NCI-H1105 treated with DMSO at 0.1 percent for 48 hours (cell line): ENCODE measurements around the gene GRK5.
A peak's percentile ranks its signal among the peaks of the same experiment; 100 is the strongest.
"Not testable (repeated sequence)": the region's sequence is repeated elsewhere in the genome, so short reads cannot be mapped to it uniquely, and the experiment has no call there.

ENCODE experiments used
- DNase-seq: peaks from one replicate; lab custom pipeline; 2025; lab: John Stamatoyannopoulos, UW

GRK5 gene

DNA sequence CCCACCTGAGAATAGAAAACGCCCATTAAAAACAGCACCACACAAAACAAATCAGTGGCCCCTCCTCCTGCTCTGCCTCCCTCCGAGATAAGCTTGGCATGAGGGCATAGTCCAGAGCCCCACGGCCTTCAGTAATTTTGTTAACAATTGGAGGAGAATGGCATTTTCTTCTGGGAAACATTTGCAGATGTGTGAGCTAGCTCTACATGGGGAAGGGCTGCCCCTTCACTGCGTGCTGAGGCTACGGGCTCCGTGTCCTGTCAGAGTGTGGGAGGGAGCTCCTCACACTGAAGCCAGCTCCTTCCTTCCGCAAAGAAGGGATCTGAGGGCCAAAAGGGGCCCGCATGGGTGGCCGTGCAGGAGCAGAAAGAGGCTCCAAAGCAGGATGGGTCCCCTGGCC is 15.2 kb downstream of the GRK5 start:
- no peak for DNase-seq

- DNase-seq = no peak
Observed at GRCh38 chr10:119222966-119223386, 15.6 kb downstream of the GRK5 start.

GRCh38 chr10:119225083-119225658 is 17.8 kb downstream of the GRK5 start:
- DNase-seq = no peak

- no peak for DNase-seq
Observed at GRCh38 chr10:119227825-119228224, 20.5 kb downstream of the GRK5 start.

- no peak for DNase-seq
Observed at GRCh38 chr10:119231654-119232053, 24.3 kb downstream of the GRK5 start.

DNA sequence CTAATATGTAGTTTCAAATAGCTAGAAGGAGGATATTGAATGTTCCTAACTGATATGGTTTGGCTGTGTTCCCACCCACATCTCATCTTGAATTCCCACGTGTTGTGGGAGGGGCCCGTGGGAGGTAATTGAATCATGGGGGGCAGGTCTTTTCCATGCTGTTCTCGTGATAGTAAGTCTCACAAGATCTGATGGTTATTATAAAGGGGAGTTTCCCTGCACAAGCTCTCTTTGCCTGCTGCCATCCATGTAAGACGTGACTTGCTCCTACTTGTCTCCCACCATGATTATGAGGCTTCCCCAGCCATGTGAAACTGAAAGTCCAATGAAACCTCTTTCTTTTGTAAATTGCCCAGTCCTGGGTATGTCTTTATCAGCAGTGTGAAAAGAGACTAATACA is 25.1 kb downstream of the GRK5 start:
- not testable (repeated sequence) for DNase-seq

DNA sequence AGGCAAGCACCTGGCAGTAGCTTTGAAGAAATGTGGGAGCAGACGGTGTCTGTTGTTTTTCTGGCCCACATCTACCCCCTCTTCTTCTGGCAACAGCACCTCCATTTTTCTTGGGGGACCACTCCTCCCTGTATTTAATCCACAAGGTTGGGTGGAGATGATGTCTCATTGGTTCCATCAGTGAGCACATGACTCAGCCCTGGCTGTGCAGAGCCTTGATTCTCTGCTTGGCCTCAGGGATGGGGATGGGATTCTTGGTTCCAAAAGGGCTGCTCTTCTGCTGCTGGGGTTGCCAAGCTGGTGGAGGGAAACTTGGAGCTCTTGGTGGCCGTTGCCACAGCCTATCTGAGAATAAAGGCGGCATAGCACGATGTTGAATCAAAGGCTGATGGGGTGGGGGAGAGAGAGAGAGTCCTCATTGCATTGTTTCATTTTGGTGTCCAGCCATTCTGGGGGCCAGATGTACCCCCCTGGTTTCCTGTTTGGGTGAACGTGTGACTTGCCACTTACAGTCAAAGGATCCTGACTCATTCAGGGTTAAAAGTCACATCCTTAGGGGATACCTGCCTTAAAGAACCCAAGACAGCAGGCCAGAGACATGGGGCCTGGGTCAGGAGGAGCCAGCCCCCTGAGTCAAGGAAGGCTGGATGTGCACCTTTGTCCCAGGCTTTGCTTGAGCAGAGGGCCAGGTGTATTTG is 25.9 kb downstream of the GRK5 start:
- DNase-seq = no peak

- no peak for DNase-seq
Observed at GRCh38 chr10:119233821-119234220, 26.4 kb downstream of the GRK5 start.

DNA sequence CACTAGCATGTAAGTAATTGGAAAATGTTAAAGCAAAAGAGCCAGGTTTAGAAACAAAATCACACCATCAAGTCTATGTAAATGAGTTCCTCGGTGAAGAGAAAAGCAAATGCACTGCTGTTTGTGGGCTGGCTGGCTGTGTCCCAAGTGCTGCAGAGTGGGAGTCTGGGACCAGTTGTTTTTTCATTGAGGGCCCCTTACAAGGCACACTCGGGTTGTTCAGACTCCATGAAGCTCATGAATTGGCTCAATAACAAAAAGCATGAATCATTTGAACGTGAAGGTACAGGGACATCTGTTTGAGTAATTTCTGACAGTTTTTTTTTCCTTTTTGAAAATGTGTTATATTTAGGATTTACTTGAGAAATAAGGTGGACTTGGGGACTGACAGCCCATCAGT is 28.0 kb downstream of the GRK5 start:
- no peak for DNase-seq

DNA sequence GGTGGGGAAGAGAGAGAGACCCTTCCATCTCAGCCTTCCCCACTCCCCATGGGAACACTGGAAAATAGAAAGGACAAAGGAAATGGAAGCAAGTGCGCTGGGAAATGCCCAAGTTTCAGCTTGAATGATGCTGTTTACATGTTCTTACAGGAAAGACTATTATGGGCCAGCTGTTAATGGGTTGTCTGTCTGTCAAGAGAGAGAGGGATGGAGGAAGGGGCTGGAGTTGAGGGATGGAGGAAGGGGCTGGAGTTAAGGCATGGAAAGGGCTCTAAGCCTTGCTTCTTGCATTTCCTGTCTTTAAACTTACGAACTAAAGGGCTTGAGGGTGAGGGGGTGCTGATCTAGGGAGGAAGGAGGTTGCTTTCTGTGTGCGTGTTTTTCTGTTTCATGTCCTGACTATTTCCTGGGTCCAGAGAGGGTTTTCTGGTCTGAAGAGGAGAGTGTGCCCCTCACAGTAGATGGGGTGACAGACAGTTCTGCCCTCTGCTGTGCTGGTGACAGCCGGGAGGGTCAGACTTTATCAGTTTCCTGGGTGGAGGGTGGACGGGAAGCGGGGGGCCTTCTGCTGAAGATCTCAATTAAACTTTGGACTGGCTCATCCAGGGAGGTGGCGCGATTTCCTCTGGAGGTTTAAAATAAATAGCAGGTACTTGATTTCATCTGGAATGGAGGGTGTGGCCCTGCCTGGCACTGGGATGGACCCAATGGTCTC is 30.5 kb downstream of the GRK5 start:
- DNase-seq = no peak

- DNase-seq = no peak
Observed at GRCh38 chr10:119238577-119238976, 31.2 kb downstream of the GRK5 start.

DNA sequence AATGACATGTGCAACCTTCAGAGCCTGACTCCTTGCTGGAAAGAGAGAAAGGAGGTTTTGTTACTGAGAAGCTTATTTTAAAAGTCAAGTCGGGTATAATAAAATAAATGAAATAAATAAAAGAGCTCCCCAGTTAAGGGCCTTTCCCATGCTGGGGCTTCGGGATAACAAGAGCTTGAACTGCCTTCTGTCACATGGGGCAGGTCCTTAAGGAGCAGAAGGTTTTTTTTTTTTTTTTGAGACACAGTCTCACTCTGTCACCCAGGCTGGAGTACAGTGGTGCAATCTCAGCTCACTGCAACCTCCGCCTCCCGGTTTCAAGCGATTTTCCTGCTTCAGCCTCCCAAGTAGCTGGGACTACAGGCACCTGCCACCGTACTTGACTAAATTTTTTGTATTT is 31.6 kb downstream of the GRK5 start:
- not testable (repeated sequence) for DNase-seq

DNA sequence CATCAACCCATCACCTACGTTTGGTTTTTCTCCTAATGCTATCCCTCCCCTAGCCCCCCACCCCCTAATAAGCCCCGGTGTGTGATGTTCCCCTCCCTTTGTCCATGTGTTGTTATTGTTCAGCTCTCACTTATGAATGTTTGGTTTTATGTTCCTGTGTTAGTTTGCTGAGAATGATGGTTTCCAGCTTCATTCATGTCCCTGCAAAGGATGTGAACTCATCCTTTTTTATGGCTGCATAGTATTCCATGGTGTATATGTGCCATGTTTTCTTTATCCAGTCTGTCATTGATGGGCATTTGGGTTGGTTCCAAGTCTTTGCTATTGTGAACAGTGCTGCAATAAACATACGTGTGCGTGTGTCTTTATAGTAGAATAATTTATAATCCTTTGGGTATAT is 32.3 kb downstream of the GRK5 start:
- not testable (repeated sequence) for DNase-seq

- no peak for DNase-seq
Observed at GRCh38 chr10:119241066-119241465, 33.7 kb downstream of the GRK5 start.

GRCh38 chr10:119242186-119242585 is 34.8 kb downstream of the GRK5 start:
- DNase-seq = no peak

DNA sequence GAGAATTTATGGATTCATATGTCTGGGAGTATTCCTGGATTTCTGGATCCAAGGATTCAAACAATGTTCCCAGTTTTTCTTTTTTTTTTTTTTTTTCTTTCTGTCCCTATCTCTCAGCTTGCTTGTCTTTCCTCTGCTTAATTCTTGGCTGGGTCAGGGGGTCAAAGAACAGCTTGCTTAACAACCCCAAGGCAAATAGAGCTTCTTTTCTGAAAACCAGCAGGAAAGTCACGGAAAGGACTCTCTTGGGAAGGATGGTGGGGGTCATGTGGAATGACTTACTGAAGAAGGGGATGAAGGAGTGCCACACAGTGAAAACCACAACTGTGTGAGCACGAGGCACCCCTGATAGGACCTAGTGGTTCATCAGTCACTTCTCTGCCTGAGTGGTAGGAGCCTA is 36.1 kb downstream of the GRK5 start:
- DNase-seq = no peak

DNA sequence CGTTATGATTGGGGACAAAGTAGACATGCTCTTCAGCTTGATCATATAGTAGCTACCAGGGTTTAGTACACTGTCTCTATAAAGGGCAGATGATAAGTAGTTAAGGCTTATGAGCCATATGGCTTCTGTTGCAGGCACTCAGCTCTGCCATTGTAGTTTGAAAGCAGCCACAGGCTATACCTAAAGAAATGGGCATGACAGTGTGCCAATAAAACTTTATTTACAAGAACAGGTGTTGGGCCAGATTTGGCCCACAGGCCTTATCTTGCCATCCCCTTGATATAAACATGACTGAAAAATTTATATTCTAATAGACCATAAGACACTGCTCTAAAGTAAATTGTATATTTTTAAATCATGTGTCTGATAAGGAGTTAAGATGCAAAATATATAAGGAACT is 36.6 kb downstream of the GRK5 start:
- no peak for DNase-seq

DNA sequence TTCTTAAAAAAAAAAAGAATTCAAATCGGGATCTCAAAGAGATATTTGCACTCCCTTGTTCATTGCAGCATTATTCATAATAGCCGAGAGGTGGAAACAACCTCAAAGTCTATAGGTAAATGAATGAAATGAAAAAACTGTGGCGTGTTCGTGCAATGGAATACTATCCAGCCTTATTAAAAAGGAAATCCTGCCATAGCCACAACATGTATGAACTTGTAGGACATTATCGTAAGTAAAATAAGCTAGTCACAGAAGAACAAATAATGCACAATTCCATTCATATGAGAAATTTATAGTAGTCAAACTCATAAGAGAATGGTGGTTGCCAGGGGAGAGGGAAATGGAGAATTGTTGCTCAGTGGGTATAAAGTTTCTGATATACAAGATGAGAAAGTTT is 37.9 kb downstream of the GRK5 start:
- no peak for DNase-seq

DNA sequence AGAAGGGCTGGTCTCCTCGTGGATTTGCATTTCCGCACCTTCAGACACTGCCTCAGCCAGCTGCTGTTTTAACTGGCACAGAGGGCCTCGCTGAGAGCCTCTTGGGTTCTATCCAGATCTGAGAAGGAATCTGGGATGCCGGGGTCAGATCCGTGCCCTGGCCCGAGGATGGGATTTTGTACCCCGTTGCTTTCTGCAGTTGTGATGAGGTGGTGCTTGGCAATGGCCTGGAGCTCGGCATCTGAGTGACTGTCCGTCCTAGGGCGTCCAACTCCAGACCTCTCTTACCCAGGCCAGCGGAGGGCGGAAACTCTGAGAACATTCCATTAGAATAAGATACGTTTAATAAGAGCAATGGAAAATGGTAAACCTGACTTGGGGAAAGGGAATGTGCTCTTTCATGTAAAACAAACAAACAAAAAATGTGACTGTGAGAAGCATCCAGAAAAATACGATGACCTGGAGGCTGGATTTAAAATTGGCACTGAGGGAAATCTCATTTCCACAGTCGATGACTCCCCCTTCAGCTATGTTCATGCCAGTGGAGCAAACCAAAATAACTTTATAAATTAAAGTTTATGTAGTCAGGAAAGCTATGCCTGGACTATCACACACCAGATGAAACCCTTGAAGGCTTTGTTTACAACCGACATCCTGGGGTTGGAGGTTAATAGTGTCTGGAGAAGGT is 39.6 kb downstream of the GRK5 start:
- DNase-seq = no peak

DNA sequence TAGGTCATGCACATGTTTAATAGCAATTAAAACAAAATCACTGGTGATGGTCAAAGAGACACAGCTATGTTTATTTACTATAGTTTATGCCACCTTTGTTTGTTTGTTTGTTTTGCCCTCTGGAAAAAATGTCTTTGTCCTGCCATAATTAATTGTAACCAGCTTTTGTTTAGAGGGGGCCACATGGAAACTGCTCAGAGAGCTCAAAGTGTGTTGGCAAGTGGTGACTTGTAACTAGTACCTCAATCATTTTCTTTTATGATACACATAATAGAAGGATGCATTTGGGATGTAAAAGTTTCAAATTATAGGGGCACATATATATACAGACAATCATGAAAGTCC is 40.2 kb downstream of the GRK5 start:
- peak; percentile 9 for DNase-seq

DNA sequence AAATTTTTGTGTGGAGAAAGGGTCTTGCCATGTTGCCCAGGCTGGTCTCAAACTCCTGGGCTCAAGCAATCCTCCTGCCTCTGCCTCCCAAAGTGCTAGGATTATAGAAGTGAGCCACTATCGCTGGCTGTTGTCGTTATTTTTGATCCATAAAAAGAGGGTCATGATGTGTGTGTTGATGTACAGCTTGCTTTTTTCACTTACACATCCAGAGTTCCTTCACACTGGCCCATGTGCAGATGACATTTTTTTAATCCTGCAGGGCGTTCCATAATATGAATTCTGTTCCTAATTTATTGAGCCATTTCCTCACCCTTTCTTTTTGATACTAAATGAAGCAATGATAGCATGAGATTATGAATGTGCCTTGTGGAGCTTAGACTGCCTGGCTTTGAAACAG is 40.8 kb downstream of the GRK5 start:
- DNase-seq = no peak

DNA sequence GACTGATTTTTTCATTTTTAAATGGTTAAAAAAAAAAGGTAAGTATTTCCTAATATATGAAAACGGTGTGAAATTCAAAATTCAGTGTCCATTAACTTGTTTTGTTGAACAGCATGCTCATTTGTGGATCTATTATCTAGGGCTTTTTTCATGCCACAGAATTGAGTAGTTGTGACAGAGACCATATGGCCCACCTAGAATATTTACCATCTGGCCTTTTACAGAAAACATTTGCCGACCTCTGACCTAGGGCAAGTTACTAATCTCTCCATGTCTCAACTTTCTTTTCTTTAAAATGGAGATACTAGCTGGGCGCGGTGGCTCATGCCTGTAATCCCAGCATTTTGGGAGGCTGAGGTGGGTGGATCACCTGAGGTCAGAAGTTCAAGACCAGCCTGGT is 41.3 kb downstream of the GRK5 start:
- no peak for DNase-seq
